Sigmoid colon (tissue), 7 donors: ENCODE results near the gene RSPH9. TPM values are rescaled to one million over a fixed set of nuclear protein-coding genes. Genes with fewer than 3 reads are reported as not detected.

ENCODE experiments used
- DNase-seq: peaks from one replicate; pipeline ENCODE4 v3.0.0-alpha.2; 2019
- H3K27ac ChIP-seq, 4 donors: fragments of 200-600 bp; sonication (generic); one replicate each; pipeline ENCODE4 v1.5.1; 2016 to 2019; ENCODE audit warnings: mild to moderate bottlenecking in 1 of 4
- H3K27me3 ChIP-seq, 3 donors: fragments of 200-600 bp; sonication (generic); one replicate each; pipeline ENCODE4 v1.5.1; 2019; ENCODE audit warnings: mild to moderate bottlenecking in 1 of 3
- H3K36me3 ChIP-seq, 4 donors: fragments of 200-600 bp; sonication (generic); one replicate each; pipeline ENCODE4 v1.5.1; 2016 to 2019
- H3K4me1 ChIP-seq, 4 donors: fragments of 200-600 bp; sonication (generic); one replicate each; pipeline ENCODE4 v1.5.1; 2017 to 2019
- H3K4me3 ChIP-seq, 4 donors: fragments of 200-600 bp; sonication (generic); one replicate each; pipeline ENCODE4 v1.5.1; 2017 to 2019; ENCODE audit warnings: mild to moderate bottlenecking in 2 of 4, moderate library complexity in 1 of 4
- H3K9me3 ChIP-seq, 4 donors: fragments of 200-600 bp in 3 of 4; sonication (generic) in 3 of 4; one replicate each; pipeline versions ENCODE4 v1.5.1 to v1.6.1; 2013 to 2019
- EP300 ChIP-seq, 4 donors: sonication (generic); formaldehyde crosslinking; IDR thresholded peaks; one replicate each; pipeline ENCODE4 v1.6.1; 2017; ENCODE audit warnings: antibody characterized with exemption in 4 of 4
- POLR2A ChIP-seq, 2 donors: fragments of 450-650 bp; IDR thresholded peaks; one replicate each; pipeline ENCODE4 v1.6.1; 2016; ENCODE audit warnings: antibody characterized with exemption in 2 of 2, mild to moderate bottlenecking in 2 of 2, moderate library complexity in 2 of 2
- POLR2AphosphoS5 ChIP-seq, 4 donors: sonication (generic); formaldehyde crosslinking; IDR thresholded peaks; one replicate each; pipeline ENCODE4 v1.6.1; 2017; ENCODE audit warnings: antibody characterized with exemption in 4 of 4
- WGBS, 2 donors: extraction: QIAGEN DNeasy Blood & Tissue Kit; methylation state at CpG; one replicate each; pipeline ENCODE4 v1.1.7; 2013; 5-methylcytosine and 5-hydroxymethylcytosine counted together
- intact Hi-C: fragments of 100-400 bp; cut with DNase I; formaldehyde crosslinking; loops from one replicate; pipeline ENCODE4 v1.15.1; 2023
- polyA plus RNA-seq, 3 donors: library from polyadenylated mRNA; stranded (reverse); fragments of 200-250 nt; gene quantifications; one replicate each; pipeline ENCODE4 v1.2.3, GENCODE V29; 2013
- total RNA-seq, 4 donors: library from RNA; depleted of rRNA; stranded (reverse); fragments of >200 nt; gene quantifications; one replicate each; pipeline ENCODE4 v1.1.0, GENCODE V29; 2016
- TF ChIP-seq, protein P1 (sequence below), 4 experiments: fragments of 450-650 bp in 3 of 4; fragments of 200-600 bp in 1 of 4; IDR thresholded peaks; one replicate each; pipeline ENCODE4 v1.5.1; 2016 to 2019; ENCODE audit warnings: antibody characterized with exemption in 4 of 4, mild to moderate bottlenecking in 3 of 4, moderate library complexity in 2 of 4
- donor health status: healthy with polysubstance abuse.
- donor health status: Bipolar disorder and iron deficiency.
- donor health status: healthy.

The RSPH9 gene
- total and polyA plus RNA-seq, 7 donors: under 0.01 to 0.68 (median 0.36) TPM; not detected in 1

DNA sequence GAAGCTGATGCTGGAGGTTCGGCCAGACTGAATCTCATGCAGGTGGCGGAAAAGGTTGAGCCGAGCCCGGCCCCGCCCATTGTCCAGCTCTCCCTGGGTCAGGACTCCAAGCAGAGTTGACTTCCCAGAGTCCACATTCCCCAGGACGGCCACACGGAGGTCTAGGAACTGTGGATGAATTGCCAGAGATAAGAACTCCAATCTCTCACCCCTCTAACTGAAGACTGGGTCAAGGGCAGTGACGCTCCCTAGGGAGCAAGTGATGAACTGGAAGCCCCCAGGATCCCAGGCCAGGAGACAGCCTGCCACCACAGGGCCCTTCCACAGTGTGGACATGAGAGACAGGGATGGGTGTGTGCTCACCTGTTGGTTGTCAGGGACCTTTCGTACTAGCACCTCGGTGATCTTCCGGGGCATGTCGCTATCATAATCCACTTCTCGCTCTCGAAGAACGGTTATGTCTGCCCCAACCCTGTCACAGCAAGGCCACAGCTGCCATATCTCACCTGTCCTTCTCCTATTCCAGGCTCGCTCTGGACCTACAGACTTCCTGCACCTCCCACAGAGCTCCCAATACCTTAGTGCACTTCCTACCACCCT is 19.3 kb upstream of the RSPH9 start:
- H3K36me3 ChIP-seq: peaks cover 20 to 58% (median 32%) of the 10 kb centered on the region in 4 donors
- peaks cover 0 to 26% (median 22%) of the 10 kb centered on the region in 4 donors for H3K4me1 ChIP-seq
- H3K9me3 ChIP-seq: no peaks in the 10 kb centered on the region
- no peak for TF ChIP-seq EP300 (IDR thresholded peaks at IDR 0.05)
- TF ChIP-seq, protein P1, sequence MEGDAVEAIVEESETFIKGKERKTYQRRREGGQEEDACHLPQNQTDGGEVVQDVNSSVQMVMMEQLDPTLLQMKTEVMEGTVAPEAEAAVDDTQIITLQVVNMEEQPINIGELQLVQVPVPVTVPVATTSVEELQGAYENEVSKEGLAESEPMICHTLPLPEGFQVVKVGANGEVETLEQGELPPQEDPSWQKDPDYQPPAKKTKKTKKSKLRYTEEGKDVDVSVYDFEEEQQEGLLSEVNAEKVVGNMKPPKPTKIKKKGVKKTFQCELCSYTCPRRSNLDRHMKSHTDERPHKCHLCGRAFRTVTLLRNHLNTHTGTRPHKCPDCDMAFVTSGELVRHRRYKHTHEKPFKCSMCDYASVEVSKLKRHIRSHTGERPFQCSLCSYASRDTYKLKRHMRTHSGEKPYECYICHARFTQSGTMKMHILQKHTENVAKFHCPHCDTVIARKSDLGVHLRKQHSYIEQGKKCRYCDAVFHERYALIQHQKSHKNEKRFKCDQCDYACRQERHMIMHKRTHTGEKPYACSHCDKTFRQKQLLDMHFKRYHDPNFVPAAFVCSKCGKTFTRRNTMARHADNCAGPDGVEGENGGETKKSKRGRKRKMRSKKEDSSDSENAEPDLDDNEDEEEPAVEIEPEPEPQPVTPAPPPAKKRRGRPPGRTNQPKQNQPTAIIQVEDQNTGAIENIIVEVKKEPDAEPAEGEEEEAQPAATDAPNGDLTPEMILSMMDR (IDR thresholded peaks at IDR 0.05): no peak
- no peak for TF ChIP-seq POLR2AphosphoS5 (IDR thresholded peaks at IDR 0.05)
- no peak for TF ChIP-seq POLR2A (IDR thresholded peaks at IDR 0.05)
- no peak for DNase-seq
- H3K27ac ChIP-seq: no peak overlapping the region
- no peaks in the 10 kb centered on the region for H3K27me3 ChIP-seq
- intact Hi-C loops: loop anchor here (5.0 kb wide), 1 partner anchor 77 kb away; no protein-coding TSS in a partner anchor
- no peak overlapping the region for H3K4me3 ChIP-seq
- 94 to 96% methylated on average over 16 of the region's 16 CpGs for WGBS, 2 donors

DNA sequence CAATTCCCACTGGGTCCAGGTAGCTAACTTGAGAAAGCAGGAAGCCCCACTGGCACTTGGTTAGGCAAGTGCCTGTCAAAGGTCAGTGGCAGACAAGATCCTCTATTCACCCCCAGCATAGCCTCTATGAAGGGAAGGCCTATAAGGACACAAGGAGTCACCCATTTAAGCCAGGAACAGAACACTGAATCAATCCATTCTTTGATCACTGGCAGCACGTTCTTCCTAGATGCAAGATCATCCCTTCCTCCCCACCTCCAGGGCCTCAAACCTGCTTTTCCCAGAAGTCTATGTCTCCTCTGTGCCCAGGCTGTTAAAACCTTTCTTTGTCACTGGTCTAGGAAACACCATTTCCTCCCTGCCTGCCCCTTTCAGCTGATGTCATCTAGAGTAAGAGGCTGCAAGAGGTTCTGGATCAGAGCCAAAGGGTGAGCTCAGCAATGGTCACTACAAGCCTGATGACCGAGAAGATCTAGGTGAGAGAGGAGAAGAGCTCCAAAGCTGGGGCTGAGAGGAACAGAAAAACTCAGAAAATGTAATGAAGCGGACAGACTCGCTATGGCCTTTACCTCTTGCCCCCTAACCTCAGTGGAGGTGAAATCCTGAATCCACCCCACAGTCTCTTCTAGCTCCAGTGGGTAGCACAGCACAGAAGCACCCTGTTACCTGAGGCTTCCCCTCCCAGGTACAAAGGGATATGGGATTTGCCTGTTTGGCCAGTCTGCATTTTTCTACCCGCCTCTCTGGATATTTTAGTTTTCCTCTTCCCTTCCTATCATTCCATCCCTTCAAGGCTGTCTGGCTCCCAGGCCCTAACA is 17.6 kb upstream of the RSPH9 start:
- intact Hi-C loops: loop anchor here (5.0 kb wide), 1 partner anchor 75 kb away; no protein-coding TSS in a partner anchor
- Histone ChIP-seq H3K4me3 (no peak overlapping the region), H3K9me3 (no peaks in the 10 kb centered on the region), H3K4me1 (peaks cover 0 to 26% (median 23%) of the 10 kb centered on the region in 4 donors), H3K27me3 (no peaks in the 10 kb centered on the region), H3K36me3 (peaks cover 9 to 41% (median 19%) of the 10 kb centered on the region in 4 donors), H3K27ac (peak overlapping the region; percentile 96 to 100 (median 98))
- TF ChIP-seq EP300 (IDR thresholded peaks at IDR 0.05): no peak
- TF ChIP-seq POLR2AphosphoS5 (IDR thresholded peaks at IDR 0.05): peak in 2 of 4 donors; percentile 18 to 40
- 63 to 72% methylated on average over 5 of the region's 5 CpGs for WGBS, 2 donors
- DNase-seq: peak; percentile 93

DNA sequence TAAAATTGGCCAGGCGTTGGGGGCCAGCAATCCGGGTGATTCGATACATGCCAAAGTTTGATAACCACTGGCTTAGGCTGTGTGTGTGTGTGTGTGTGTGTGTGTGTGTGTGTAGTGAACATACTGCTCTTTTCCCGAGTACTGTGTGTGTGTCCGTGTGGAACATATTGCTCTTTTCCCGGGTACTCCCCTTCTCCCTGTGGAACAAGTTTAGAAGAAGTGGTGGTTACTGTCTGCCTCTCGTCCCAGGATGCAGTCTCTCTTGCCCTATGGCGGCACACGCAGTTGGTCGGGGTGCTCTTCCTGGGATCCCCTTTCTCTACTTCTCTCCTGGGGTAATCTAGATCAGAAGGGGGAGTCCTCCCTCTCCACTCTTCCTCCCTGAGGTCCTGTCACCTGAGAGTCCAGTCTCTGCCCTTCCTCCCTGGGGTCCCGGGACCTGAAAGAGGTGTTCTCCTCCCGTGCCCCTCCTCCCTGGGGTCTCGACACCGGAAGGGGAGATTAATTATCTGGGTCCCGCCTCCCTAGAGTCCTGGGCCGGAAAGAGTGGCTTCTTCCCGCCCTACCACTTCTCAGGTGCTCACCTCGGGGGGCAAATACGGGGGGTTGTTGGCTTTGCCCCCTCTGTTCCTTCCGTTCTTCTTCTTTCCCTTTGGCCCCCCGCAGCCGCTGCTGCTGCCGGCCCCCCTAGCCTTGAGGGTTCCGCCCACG is 16.3 kb upstream of the RSPH9 start:
- H3K9me3 ChIP-seq: no peaks in the 10 kb centered on the region
- TF ChIP-seq EP300 (IDR thresholded peaks at IDR 0.05) (no peak), POLR2AphosphoS5 (IDR thresholded peaks at IDR 0.05) (peak in 1 of 4 donors; percentile 3)
- peak overlapping the region; percentile 96 to 100 (median 98) for H3K27ac ChIP-seq
- intact Hi-C loops: loop anchor here (2.0 to 5.0 kb wide), 2 partner anchors 74 to 112 kb away; partner anchors contain the start of genes POLR1C and YIPF3
- WGBS, 2 donors: 1 to 6% methylated on average over 25 of the region's 25 CpGs
- peaks cover 9 to 27% (median 19%) of the 10 kb centered on the region in 4 donors for H3K36me3 ChIP-seq
- H3K4me1 ChIP-seq: peaks cover 0 to 26% (median 23%) of the 10 kb centered on the region in 4 donors
- H3K27me3 ChIP-seq: no peaks in the 10 kb centered on the region
- DNase-seq: peak; percentile 83
- H3K4me3 ChIP-seq: peak overlapping the region; percentile 82 to 99 (median 93)

DNA sequence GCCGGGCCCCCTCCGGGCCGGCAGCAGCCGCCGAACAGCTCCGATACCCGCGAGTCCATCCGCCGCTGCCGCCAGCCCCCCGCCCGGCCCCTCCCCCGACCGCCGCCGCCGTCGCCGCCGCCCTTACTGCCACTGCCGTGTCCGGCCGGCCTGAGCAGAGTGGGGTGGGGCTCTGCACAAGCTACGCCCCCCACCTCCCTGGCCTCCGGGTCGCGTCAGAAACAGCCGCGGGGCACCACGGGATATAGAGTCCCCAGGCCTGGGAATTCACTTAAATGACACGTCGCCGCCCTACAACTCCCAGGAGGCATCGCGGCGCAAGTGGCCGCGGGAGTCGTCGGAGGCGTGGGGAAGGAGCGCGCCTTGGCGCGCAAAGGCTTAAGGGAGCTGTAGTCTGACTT is 15.7 kb upstream of the RSPH9 start, which contains the start of gene GTPBP2:
Gene GTPBP2 (minus strand): TSS at position 161 of the 401 bp plus-strand sequence. CDS start 102 bp downstream, at position 59.
- Histone ChIP-seq H3K27ac (peak within 1 kb of the TSS; percentile 96 to 100 (median 98)), H3K36me3 (peaks cover 6 to 22% (median 15%) of the 10 kb centered on the region in 4 donors), H3K4me1 (peaks cover 0 to 26% (median 23%) of the 10 kb centered on the region in 4 donors), H3K9me3 (no peaks in the 10 kb centered on the region), H3K4me3 (peak within 1 kb of the TSS; percentile 82 to 99 (median 93)), H3K27me3 (no peaks in the 10 kb centered on the region)
- intact Hi-C loops: loop anchor here (2.0 to 5.0 kb wide), 2 partner anchors 73 to 112 kb away; partner anchors contain the start of genes POLR1C and YIPF3
- TF ChIP-seq, protein P1 (IDR thresholded peaks at IDR 0.05): no peak
- TF ChIP-seq POLR2AphosphoS5 (IDR thresholded peaks at IDR 0.05) (peak; percentile 73 to 88 (median 84)), POLR2A (IDR thresholded peaks at IDR 0.05) (peak in 1 of 2 donors; percentile 12), EP300 (IDR thresholded peaks at IDR 0.05) (peak in 1 of 4 donors; percentile 53)
- peak; percentile 100 for DNase-seq
- WGBS, 2 donors: 0 to 1% methylated on average over 46 of the region's 46 CpGs
